Measurements from ENCODE around the gene USP34. TPM values are rescaled to one million over a fixed set of nuclear protein-coding genes. Genes with fewer than 3 reads are reported as not detected.

Gene USP34
- total RNA-seq, 1 experiment from 2014 or later: 101 TPM

DNA sequence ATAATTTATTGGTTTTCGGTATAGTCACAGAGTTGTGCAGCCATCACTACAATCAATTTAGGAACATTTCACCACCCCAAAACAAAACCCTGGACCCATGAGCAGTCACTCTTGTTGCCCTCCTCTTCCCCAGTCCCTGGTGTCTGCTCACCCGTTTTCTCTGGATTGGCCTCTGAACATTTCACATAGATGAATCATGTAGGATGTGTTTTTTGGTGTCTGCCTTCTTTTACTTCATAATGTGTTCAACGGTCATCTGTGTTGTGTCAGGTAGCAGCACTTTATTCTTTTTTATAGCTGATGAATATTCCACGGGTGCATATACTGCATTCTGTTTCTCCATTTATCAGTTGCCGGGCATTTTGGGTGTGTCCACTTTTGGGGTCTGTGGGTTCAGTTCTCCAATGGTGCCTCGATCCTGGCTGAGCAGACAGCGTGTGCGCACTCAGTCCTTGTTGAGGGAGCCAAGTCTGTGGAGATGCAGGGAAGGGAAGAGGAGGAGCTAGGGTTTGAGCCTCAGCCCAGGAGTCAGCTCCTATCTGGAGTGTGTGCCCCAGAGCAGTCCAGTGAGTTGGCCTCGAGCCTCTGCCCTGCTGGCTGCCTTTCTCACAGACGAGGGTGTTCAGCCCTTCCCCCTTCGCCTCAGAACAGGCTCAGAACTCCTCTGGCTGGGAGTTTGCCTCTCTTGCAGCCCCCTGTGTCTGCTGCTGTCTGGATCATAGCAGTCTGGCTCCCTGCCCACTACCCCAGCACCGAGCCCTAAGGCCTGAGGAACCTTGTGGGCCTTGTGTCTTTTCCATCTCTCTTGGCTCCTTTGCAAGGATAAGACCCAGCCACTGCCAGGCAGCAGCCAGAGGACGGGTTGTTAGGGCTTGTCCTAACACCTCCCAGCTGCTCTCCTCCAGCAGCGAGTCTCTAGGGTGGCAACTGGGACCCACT is 290.9 kb downstream of the USP34 start:
- TF ChIP-seq, protein P1, sequence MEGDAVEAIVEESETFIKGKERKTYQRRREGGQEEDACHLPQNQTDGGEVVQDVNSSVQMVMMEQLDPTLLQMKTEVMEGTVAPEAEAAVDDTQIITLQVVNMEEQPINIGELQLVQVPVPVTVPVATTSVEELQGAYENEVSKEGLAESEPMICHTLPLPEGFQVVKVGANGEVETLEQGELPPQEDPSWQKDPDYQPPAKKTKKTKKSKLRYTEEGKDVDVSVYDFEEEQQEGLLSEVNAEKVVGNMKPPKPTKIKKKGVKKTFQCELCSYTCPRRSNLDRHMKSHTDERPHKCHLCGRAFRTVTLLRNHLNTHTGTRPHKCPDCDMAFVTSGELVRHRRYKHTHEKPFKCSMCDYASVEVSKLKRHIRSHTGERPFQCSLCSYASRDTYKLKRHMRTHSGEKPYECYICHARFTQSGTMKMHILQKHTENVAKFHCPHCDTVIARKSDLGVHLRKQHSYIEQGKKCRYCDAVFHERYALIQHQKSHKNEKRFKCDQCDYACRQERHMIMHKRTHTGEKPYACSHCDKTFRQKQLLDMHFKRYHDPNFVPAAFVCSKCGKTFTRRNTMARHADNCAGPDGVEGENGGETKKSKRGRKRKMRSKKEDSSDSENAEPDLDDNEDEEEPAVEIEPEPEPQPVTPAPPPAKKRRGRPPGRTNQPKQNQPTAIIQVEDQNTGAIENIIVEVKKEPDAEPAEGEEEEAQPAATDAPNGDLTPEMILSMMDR (IDR thresholded peaks at IDR 0.05; ENCODE audit: unreplicated experiment): no peak
- intact Hi-C loops (cut with micrococcal nuclease): no loop called here
- DNase-seq (ENCODE audit: unreplicated experiment): peak; percentile 37
- no peaks in the 10 kb centered on the region for H3K9me3 Mint-ChIP-seq (ENCODE audit: unreplicated experiment)
- peaks cover 45% of the 10 kb centered on the region for H3K4me1 Mint-ChIP-seq (ENCODE audit: insufficient read depth, unreplicated experiment)
- BruUV-seq (replicated peaks): no TSS peak
- no peaks in the 10 kb centered on the region for H3K27me3 Mint-ChIP-seq (ENCODE audit: insufficient read depth, unreplicated experiment)
- CTCF ChIA-PET: no interaction called here
- POLR2A ChIA-PET: interaction anchor here (1.1 to 2.0 kb wide), 2 partner anchors 31 to 163 kb away, joined by 5 to 8 read pairs; no protein-coding TSS in a partner anchor
- peak overlapping the region; percentile 84 for H3K27ac Mint-ChIP-seq (ENCODE audit: low read depth, unreplicated experiment)
- H3K4me3 Mint-ChIP-seq (ENCODE audit: unreplicated experiment): peak overlapping the region; percentile 81
- H3K36me3 Mint-ChIP-seq (ENCODE audit: insufficient read depth, unreplicated experiment): peaks cover 59% of the 10 kb centered on the region

DNA sequence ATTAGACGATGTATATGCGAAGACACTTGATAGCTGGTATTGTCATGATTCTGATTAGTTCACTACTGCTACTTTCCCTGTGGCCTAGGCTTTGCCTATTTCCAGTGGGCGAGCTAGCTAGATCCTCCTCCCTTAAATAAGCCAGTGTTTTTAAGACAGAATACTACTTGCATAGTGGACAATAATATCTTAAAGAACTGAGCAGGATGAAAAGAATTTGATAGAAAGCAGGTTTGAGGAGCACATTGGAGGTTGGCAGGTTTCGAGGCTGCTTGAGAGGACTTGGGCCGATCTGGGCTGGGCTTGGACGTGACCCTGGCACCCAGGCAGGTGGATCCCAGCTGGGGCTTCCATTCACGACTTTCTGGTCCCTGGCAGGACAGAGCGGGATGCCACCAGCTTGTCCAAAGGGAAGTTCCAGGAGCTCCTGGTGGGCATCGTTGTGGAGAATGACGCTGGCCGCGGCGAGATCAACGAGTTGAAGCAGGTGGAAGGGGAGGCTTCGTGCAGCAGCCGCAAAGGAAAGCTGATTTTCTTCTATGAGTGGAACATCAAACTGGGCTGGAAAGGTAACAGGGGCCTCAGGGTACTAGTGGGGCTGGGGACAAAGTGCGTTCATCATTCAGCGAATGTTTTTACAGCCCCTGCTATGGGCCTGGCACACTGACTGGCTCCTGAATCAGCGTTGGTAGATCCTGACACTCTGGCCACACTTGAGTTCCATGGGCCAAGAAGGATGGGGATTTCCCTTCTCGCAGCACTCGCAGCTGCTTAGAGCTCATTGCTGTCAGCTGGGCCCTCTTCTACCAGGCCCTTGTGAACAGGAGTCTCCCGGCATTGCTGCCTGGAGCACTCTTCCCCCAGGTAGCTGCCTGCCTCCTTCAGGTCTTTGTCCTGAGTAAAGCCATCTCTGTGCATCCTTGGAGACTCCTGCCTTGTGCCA is 292.0 kb downstream of the USP34 start:
- Mint-ChIP-seq H3K9me3 (ENCODE audit: unreplicated experiment) (no peaks in the 10 kb centered on the region), H3K4me3 (ENCODE audit: unreplicated experiment) (peak overlapping the region; percentile 81), H3K36me3 (ENCODE audit: insufficient read depth, unreplicated experiment) (peaks cover 56% of the 10 kb centered on the region), H3K27ac (ENCODE audit: low read depth, unreplicated experiment) (peak overlapping the region; percentile 91), H3K27me3 (ENCODE audit: insufficient read depth, unreplicated experiment) (no peaks in the 10 kb centered on the region), H3K4me1 (ENCODE audit: insufficient read depth, unreplicated experiment) (peaks cover 45% of the 10 kb centered on the region)
- POLR2A ChIA-PET: interaction anchor here (1.0 to 5.7 kb wide), 10 partner anchors 10 to 162 kb away, joined by 3 to 56 read pairs (median 5); no protein-coding TSS in a partner anchor
- peak; percentile 30 for DNase-seq (ENCODE audit: unreplicated experiment)
- intact Hi-C loops (cut with micrococcal nuclease): no loop called here
- BruUV-seq (replicated peaks): no TSS peak
- CTCF ChIA-PET: interaction anchor here (0.5 to 1.3 kb wide), 4 partner anchors 43 to 310 kb away, joined by 3 to 7 read pairs (median 4); no protein-coding TSS in a partner anchor
- TF ChIP-seq, protein P1 (IDR thresholded peaks at IDR 0.05; ENCODE audit: unreplicated experiment): no peak

DNA sequence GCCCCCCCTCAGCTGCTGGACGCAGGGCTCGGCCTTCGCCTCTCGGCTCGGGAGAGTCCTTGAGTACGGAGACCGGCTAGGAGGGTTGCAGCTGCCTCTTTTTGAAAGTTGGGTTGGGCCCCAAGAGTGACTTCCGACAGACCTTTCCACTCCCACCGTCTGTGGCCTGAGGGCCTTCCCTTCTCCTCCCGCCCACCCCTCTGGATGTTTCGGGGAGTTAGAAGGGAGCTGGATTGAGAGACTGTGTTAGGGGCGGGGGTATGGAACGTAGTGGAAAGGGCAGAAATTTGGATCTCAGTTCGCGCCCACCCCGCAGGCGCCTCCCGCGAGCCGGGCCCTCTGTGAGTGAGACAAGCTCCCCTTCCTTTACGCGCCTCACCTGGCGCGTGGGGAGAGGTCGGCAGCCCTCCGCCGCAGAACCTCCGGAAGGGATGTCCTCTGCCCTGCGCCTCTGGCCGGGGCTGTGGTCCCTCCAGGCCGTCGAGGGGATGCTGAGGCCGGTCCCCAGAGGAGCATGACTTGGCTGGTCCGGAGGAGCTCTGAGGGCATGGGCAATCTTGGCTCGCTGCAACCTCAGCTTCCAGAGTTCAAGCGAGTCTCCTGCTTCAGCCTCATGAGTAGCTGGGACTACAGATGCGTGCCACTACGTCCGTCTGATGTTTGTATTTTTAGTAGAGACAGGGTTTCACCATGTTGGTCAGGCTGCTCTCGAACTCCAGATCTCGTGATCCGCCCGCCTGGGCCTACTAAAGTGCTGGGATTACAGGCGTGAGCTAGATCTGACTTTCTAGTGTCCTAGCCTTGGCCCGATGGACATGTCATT is 292.9 kb downstream of the USP34 start:
- BruUV-seq (replicated peaks): TSS peak; percentile 33
- H3K9me3 Mint-ChIP-seq (ENCODE audit: unreplicated experiment): no peaks in the 10 kb centered on the region
- ChIA-PET POLR2A (interaction anchor here (0.6 to 5.7 kb wide), 21 partner anchors 11 to 709 kb away, joined by 3 to 56 read pairs (median 5); partner anchors contain the start of genes PEX13, PUS10 and XPO1), CTCF (interaction anchor here (0.5 to 1.3 kb wide), 7 partner anchors 42 to 728 kb away, joined by 3 to 7 read pairs (median 3); partner anchors contain the start of genes COMMD1, PEX13 and PUS10)
- DNase-seq (ENCODE audit: unreplicated experiment): peak; percentile 29
- TF ChIP-seq, protein P1 (IDR thresholded peaks at IDR 0.05; ENCODE audit: unreplicated experiment): no peak
- H3K27me3 Mint-ChIP-seq (ENCODE audit: insufficient read depth, unreplicated experiment): no peaks in the 10 kb centered on the region
- peak overlapping the region; percentile 81 for H3K4me3 Mint-ChIP-seq (ENCODE audit: unreplicated experiment)
- intact Hi-C loops (cut with micrococcal nuclease): no loop called here
- peaks cover 45% of the 10 kb centered on the region for H3K4me1 Mint-ChIP-seq (ENCODE audit: insufficient read depth, unreplicated experiment)
- H3K36me3 Mint-ChIP-seq (ENCODE audit: insufficient read depth, unreplicated experiment): peaks cover 46% of the 10 kb centered on the region
- H3K27ac Mint-ChIP-seq (ENCODE audit: low read depth, unreplicated experiment): peak overlapping the region; percentile 91

Measured in MCF 10A (cell line).